HG03460 (cell line): ENCODE data around the gene PEX11B.
A peak's percentile ranks its signal among the peaks of the same experiment; 100 is the strongest.

Experiments used
- ATAC-seq: cut with Tn5 transposase; IDR thresholded peaks from one replicate; pipeline ENCODE4 v1.9.1; 2021; ENCODE audit not compliant: unreplicated experiment

The PEX11B gene

GRCh38 chr1:145918144-145918991 lies at the start of gene PEX11B:
Gene PEX11B, minus strand, starts transcription at chr1:145918717. Its CDS starts 29 bp downstream, at chr1:145918688.
- peak; percentile 76 for ATAC-seq

- ATAC-seq = no peak
Observed at GRCh38 chr1:145967288-145967687, 48.8 kb upstream of the PEX11B start.

- no peak for ATAC-seq
Observed at GRCh38 chr1:145965119-145965744, 46.7 kb upstream of the PEX11B start.

GRCh38 chr1:145964328-145965118 lies 46.0 kb upstream of the PEX11B start, which contains the start of the genes ANKRD34A and POLR3GL:
Gene ANKRD34A, minus strand, starts transcription at chr1:145964575. Its CDS starts 2,816 bp downstream, at chr1:145961759.
Gene POLR3GL, plus strand, starts transcription at chr1:145964690. Its CDS starts 10,176 bp downstream, at chr1:145974866.
- ATAC-seq = peak; percentile 87

- no peak for ATAC-seq
Observed at GRCh38 chr1:145963265-145964019, 44.9 kb upstream of the PEX11B start.

- no peak for ATAC-seq
Observed at GRCh38 chr1:145962157-145963102, 43.9 kb upstream of the PEX11B start.

GRCh38 chr1:145961425-145962156 lies 43.1 kb upstream of the PEX11B start:
- ATAC-seq = no peak

GRCh38 chr1:145961109-145961424 lies 42.5 kb upstream of the PEX11B start:
- no peak for ATAC-seq

GRCh38 chr1:145960468-145961108 lies 42.1 kb upstream of the PEX11B start:
- ATAC-seq = no peak

GRCh38 chr1:145959957-145960467 lies 41.5 kb upstream of the PEX11B start:
- ATAC-seq = no peak

GRCh38 chr1:145959333-145959732 lies 40.8 kb upstream of the PEX11B start:
- no peak for ATAC-seq

GRCh38 chr1:145958734-145959133 lies 40.2 kb upstream of the PEX11B start:
- no peak for ATAC-seq

- peak; percentile 82 for ATAC-seq
Observed at GRCh38 chr1:145957443-145958319, 39.2 kb upstream of the PEX11B start, which contains the start of gene LIX1L. Gene LIX1L, minus strand, starts transcription at chr1:145958017. Its CDS starts 90 bp downstream, at chr1:145957927.

- no peak for ATAC-seq
Observed at GRCh38 chr1:145956781-145957442, 38.4 kb upstream of the PEX11B start.

GRCh38 chr1:145956361-145956760 lies 37.8 kb upstream of the PEX11B start:
- ATAC-seq = no peak

- ATAC-seq = no peak
Observed at GRCh38 chr1:145955436-145955835, 36.9 kb upstream of the PEX11B start.

GRCh38 chr1:145953861-145954260 lies 35.3 kb upstream of the PEX11B start:
- no peak for ATAC-seq
